Tracheal epithelial cell (primary cell): ENCODE measurements around the gene LGI1. TPM values are rescaled to one million over a fixed set of nuclear protein-coding genes. Genes with fewer than 3 reads are reported as not detected.

Experiments
- total RNA-seq: library from RNA; depleted of rRNA; stranded (reverse); fragments of >200 nt; gene quantifications from 2 replicates; pipeline ENCODE4 v1.2.1, GENCODE V29; 2014

The LGI1 gene
- total RNA-seq: not detected in 2 replicates

GRCh38 chr10:93757801-93758507 lies at the start of gene LGI1:
Gene LGI1, plus strand, starts transcription at chr10:93757936. Its CDS starts 209 bp downstream, at chr10:93758145.

Other genes starting within 250 kb of the LGI1 start
- gene FFAR4, start 191.3 kb upstream of the LGI1 start, total RNA-seq: not detected in 2 replicates
- gene RBP4, start 156.7 kb upstream of the LGI1 start, total RNA-seq: 0.24 TPM in 1 of 2 replicates, not detected in the other
- gene PDE6C, start 145.4 kb upstream of the LGI1 start, total RNA-seq: not detected in 2 replicates
- 2.7 and 3.0 TPM in 2 replicates for gene FRA10AC1, start 55.3 kb upstream of the LGI1 start, total RNA-seq
- gene SLC35G1, start 136.0 kb downstream of the LGI1 start, total RNA-seq: 0.64 and 2.9 TPM in 2 replicates
- gene PLCE1, start 236.0 kb downstream of the LGI1 start, total RNA-seq: 0.48 and 0.85 TPM in 2 replicates